WERI-Rb-1 (cell line): ENCODE measurements around the gene LYPD5.

Experiments
- DNase-seq: peaks from one replicate; pipeline ENCODE4 v3.0.0-alpha.2; 2020
- H3K27ac ChIP-seq: fragments of 250-450 bp; sonication (Bioruptor Pico); 2 replicates; pipeline ENCODE4 v1.5.1; 2020; ENCODE audit warnings: mild to moderate bottlenecking, moderate library complexity
- H3K27me3 ChIP-seq: fragments of 250-450 bp; sonication (Bioruptor Pico); 2 replicates; pipeline ENCODE4 v1.5.1; 2021; ENCODE audit warnings: mild to moderate bottlenecking, low read depth, moderate library complexity; ENCODE audit not compliant: insufficient read depth, severe bottlenecking
- H3K36me3 ChIP-seq: fragments of 250-450 bp; sonication (Bioruptor Pico); 2 replicates; pipeline ENCODE4 v1.5.1; 2020; ENCODE audit warnings: mild to moderate bottlenecking, moderate library complexity
- H3K4me3 ChIP-seq: 2 replicates; pipeline ENCODE4 v1.5.1; 2011; ENCODE audit warnings: low read depth, mild to moderate bottlenecking, control low read depth, low read length
- H3K9me3 ChIP-seq: fragments of 250-450 bp; sonication (Bioruptor Pico); 2 replicates; pipeline ENCODE4 v1.5.1; 2021; ENCODE audit warnings: mild to moderate bottlenecking, moderate library complexity; ENCODE audit not compliant: severe bottlenecking
- CTCF ChIP-seq: IDR thresholded peaks from 2 replicates; pipeline ENCODE4 v1.5.1; 2011; ENCODE audit warnings: low read depth, mild to moderate bottlenecking, control low read depth, inconsistent platforms, low read length

The LYPD5 gene

DNA sequence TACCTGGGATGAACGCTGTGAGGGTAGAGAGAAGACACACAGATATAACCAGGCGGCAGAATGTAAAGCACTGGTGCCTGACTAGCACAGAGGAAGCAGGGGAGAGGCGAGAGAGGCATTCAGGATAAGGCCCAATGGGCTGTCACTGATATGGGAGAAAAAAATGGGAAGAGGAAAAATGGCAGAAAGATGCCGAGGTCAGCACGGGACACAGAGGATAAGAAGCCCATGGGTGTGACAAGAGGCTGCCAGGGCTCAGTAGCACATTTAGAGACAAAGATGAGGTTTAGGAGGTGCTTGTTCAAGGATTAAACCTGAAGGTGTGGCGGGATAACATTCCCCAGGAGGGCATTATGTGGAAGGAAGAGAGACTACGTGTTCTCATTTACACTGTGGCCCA is 53.1 kb downstream of the LYPD5 start:
- no peak for TF ChIP-seq CTCF
- no peak for DNase-seq
- Histone ChIP-seq H3K4me3 (no peak overlapping the region), H3K9me3 (no peaks in the 10 kb centered on the region), H3K27me3 (no peaks in the 10 kb centered on the region), H3K36me3 (peaks cover 79% of the 10 kb centered on the region), H3K27ac (no peak overlapping the region)

DNA sequence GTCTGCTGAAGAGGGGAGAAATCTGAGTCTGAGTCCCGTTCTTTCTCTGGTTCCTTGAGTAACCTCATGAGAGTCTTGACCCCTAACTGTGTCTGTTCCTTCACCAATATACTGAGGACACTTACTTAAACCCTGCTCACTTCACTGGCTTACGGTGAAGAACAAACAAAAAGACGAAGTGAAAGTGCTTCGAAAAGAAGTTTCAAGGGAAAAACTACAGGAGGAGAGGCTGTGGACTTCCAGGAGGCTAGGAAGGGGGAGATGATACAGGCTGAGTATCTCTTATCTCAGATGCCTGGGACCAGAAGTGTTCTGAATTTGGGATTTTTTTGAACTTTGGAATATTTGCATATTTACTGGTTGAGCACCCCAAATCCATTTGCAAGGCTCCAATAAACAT is 53.6 kb downstream of the LYPD5 start:
- Histone ChIP-seq H3K4me3 (no peak overlapping the region), H3K9me3 (no peaks in the 10 kb centered on the region), H3K27me3 (no peaks in the 10 kb centered on the region), H3K36me3 (peaks cover 84% of the 10 kb centered on the region), H3K27ac (no peak overlapping the region)
- no peak for TF ChIP-seq CTCF
- no peak for DNase-seq

DNA sequence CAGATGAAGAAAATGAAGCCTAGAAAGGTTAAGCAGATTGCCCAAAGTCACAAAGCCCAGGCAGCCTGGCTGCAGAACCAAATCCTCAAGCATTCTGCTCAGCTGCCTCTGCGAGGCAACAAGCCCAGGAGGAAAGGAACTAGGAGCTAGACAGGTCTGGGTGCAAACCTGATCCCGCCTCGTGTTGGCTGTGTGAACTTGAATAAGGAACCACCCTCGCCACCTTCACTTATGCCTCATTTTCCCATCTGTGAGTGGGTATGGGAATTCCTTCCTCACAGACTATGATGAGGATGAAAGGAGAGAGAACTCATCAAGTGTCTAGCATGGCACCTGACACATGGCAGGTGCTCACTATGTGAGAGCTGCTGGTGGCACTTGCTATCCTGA is 54.0 kb downstream of the LYPD5 start:
- Histone ChIP-seq H3K4me3 (no peak overlapping the region), H3K27ac (no peak overlapping the region), H3K27me3 (no peaks in the 10 kb centered on the region), H3K36me3 (peaks cover 89% of the 10 kb centered on the region), H3K9me3 (no peaks in the 10 kb centered on the region)
- DNase-seq: no peak
- no peak for TF ChIP-seq CTCF

DNA sequence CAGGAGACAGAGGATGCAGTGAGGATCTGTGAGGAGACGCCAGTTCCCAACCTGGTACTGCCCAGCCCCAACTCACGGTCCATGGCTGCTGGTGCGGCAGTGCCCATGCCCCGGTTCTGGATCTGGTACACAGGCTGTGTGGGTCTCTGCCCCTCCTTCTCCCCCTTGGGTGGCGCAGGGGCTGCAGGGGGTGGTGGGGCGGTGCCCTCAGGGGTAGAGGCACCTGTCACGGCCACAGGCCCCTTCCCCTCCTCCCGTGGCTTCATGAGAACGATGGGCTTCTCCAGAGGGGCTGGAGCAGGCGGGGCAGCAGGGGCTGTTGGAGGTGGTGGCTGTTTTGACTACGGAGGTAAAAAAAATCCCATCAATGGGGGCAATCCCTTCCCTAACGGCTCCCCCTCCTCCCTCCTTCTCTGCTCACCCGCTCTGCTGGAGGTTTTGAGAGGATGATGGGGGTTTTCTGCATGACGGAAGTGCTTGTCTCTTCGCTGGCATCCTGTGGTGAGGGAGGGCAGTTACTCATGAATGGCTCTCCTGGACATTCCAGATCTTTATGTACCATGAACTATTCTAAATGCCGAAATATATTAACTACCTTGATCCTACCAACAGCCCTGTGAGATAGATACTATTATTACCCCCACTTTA is 54.6 kb downstream of the LYPD5 start:
- no peak for DNase-seq
- Histone ChIP-seq H3K36me3 (peaks cover 91% of the 10 kb centered on the region), H3K4me3 (no peak overlapping the region), H3K9me3 (no peaks in the 10 kb centered on the region), H3K27me3 (no peaks in the 10 kb centered on the region), H3K27ac (no peak overlapping the region)
- TF ChIP-seq CTCF: no peak
